Esophagus muscularis mucosa (tissue), 4 donors: ENCODE results near the gene ZNF735. TPM values are rescaled to one million over a fixed set of nuclear protein-coding genes. Genes with fewer than 3 reads are reported as not detected.

Experiments
- DNase-seq: peaks from one replicate; pipeline ENCODE4 v3.0.0-alpha.2; 2017; ENCODE audit errors: extremely low spot score
- H3K27ac ChIP-seq, 4 donors: fragments of 200-600 bp; sonication (generic); replicated peaks in 1 of 4; 1 replicate in 3 of 4; 2 replicates in 1 of 4; pipeline ENCODE4 v1.5.1; 2016 to 2019; ENCODE audit warnings: mild to moderate bottlenecking in 1 of 4
- H3K27me3 ChIP-seq, 4 donors: fragments of 200-600 bp; sonication (generic); one replicate each; pipeline versions ENCODE4 v1.5.1 to v1.6.0; 2016 to 2019
- H3K36me3 ChIP-seq, 4 donors: fragments of 200-600 bp; sonication (generic); one replicate each; pipeline ENCODE4 v1.5.1; 2016 to 2019
- H3K4me1 ChIP-seq, 4 donors: fragments of 200-600 bp; sonication (generic); one replicate each; pipeline ENCODE4 v1.5.1; 2016 to 2019
- H3K4me3 ChIP-seq, 4 donors: fragments of 200-600 bp; sonication (generic); 1 replicate in 2 of 4; 2 replicates in 2 of 4; pipeline ENCODE4 v1.5.1; 2016 to 2019; ENCODE audit warnings: mild to moderate bottlenecking in 4 of 4, moderate library complexity in 1 of 4
- H3K9me3 ChIP-seq, 4 donors: fragments of 200-600 bp; sonication (generic); 1 replicate in 3 of 4; 2 replicates in 1 of 4; pipeline ENCODE4 v1.5.1; 2016 to 2019
- EP300 ChIP-seq: sonication (generic); formaldehyde crosslinking; IDR thresholded peaks from one replicate; pipeline ENCODE4 v1.6.1; 2017; ENCODE audit warnings: antibody characterized with exemption
- POLR2A ChIP-seq: fragments of 450-650 bp; IDR thresholded peaks from one replicate; pipeline ENCODE4 v1.6.1; 2017; ENCODE audit warnings: antibody characterized with exemption, moderate library complexity, mild to moderate bottlenecking, low read depth
- POLR2AphosphoS5 ChIP-seq, 2 donors: sonication (generic); formaldehyde crosslinking; IDR thresholded peaks; one replicate each; pipeline ENCODE4 v1.6.1; 2017; ENCODE audit warnings: antibody characterized with exemption in 2 of 2
- WGBS: methylation state at CpG from one replicate; pipeline ENCODE4 v1.1.5; 2018; 5-methylcytosine and 5-hydroxymethylcytosine counted together
- intact Hi-C: fragments of 100-400 bp; cut with DNase I; formaldehyde crosslinking; loops from one replicate; pipeline ENCODE4 v1.15.1; 2023
- total RNA-seq, 4 donors: library from RNA; depleted of rRNA; stranded (reverse); fragments of >200 nt; gene quantifications; one replicate each; pipeline versions ENCODE4 v1.1.0 to v1.2.1, GENCODE V29; 2016
- TF ChIP-seq, protein P1 (sequence below), 3 experiments: fragments of 200-600 bp in 2 of 3; fragments of 450-650 bp in 1 of 3; sonication (generic) in 2 of 3; IDR thresholded peaks; one replicate each; pipeline ENCODE4 v1.5.1; 2017 to 2019; ENCODE audit warnings: antibody characterized with exemption in 3 of 3, mild to moderate bottlenecking in 2 of 3, moderate library complexity in 1 of 3

ZNF735 gene
- total RNA-seq, 4 donors from 2014 or later, result not detected

DNA sequence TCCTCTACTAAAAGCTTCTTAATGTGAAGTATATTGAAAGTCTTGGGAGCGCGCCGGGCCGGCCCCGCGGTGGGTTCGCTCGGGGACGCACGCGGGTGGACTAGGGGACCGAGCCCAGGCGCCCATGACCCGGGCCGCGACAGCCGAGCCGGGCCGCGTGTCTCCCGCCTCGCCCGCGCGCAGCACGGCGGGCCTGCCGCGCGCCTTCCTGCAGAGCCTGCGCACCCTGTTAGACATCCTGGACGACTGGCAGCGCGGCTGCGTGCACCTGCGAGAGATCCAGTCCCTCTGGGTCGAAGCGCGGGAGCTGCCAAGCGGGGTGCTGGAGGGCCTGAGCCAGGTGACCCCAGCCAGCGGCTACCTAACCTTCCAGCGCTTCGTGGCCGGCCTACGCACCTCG, 25.4 kb upstream of the ZNF735 start:
- TF ChIP-seq POLR2A (no peak), EP300 (no peak), POLR2AphosphoS5 (IDR thresholded peaks at IDR 0.05) (no peak)
- TF ChIP-seq, protein P1, sequence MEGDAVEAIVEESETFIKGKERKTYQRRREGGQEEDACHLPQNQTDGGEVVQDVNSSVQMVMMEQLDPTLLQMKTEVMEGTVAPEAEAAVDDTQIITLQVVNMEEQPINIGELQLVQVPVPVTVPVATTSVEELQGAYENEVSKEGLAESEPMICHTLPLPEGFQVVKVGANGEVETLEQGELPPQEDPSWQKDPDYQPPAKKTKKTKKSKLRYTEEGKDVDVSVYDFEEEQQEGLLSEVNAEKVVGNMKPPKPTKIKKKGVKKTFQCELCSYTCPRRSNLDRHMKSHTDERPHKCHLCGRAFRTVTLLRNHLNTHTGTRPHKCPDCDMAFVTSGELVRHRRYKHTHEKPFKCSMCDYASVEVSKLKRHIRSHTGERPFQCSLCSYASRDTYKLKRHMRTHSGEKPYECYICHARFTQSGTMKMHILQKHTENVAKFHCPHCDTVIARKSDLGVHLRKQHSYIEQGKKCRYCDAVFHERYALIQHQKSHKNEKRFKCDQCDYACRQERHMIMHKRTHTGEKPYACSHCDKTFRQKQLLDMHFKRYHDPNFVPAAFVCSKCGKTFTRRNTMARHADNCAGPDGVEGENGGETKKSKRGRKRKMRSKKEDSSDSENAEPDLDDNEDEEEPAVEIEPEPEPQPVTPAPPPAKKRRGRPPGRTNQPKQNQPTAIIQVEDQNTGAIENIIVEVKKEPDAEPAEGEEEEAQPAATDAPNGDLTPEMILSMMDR (IDR thresholded peaks at IDR 0.05), result no peak
- peak overlapping the region in 1 of 4 donors; percentile 16 for H3K4me3 ChIP-seq
- no peak for DNase-seq
- no peaks in the 10 kb centered on the region for H3K36me3 ChIP-seq
- intact Hi-C loops, result no loop called here
- H3K27me3 ChIP-seq, result peaks cover 0 to 49% (median 18%) of the 10 kb centered on the region in 4 donors
- WGBS, result 24% methylated on average over 35 of the region's 46 CpGs
- H3K9me3 ChIP-seq, result peaks cover 0 to 11% (median 0%) of the 10 kb centered on the region in 4 donors
- peaks cover 0 to 21% (median 16%) of the 10 kb centered on the region in 4 donors for H3K4me1 ChIP-seq
- no peak overlapping the region for H3K27ac ChIP-seq

DNA sequence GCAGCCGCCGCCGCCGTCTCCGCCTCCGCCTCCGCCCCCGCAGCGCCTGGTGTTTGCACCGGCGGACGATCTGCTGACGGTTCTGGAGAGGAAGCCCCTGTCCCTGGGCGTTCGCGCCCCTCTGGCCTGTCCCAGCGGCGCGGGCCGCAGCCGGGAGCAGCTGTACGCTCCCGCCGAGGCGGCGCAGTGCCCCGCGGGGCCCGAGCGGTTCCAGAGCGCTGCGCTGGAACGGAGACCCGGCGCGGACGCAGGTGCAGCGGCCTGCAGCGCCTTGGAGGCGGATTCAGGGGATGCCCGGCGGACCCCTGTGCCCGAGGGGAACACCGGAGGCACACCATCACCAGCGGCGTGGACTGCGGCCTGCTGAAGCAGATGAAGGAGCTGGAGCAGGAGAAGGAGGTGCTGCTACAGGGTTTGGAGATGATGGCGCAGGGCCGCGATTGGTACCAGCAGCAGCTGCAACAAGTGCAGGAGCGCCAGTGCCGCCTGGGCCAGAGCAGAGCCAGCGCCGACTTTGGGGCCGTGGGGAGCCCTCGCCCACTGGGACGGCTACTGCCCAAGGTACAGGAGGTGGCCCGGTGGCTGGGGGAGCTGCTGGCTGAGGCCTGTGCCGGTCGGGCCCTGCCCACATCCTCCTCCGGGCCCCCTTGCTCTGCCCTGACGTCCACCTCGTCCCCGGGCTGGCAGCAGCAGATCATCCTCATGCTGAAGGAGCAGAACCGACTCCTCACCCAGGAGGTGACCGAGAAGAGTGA, 24.8 kb upstream of the ZNF735 start:
- WGBS, result 9% methylated on average over 28 of the region's 66 CpGs
- H3K27me3 ChIP-seq, result peaks cover 0 to 48% (median 18%) of the 10 kb centered on the region in 4 donors
- H3K36me3 ChIP-seq, result no peaks in the 10 kb centered on the region
- TF ChIP-seq EP300 (no peak), POLR2AphosphoS5 (IDR thresholded peaks at IDR 0.05) (no peak), POLR2A (no peak)
- TF ChIP-seq, protein P1 (IDR thresholded peaks at IDR 0.05), result no peak
- peak overlapping the region in 1 of 4 donors; percentile 16 for H3K4me3 ChIP-seq
- H3K27ac ChIP-seq, result no peak overlapping the region
- intact Hi-C loops, result no loop called here
- H3K9me3 ChIP-seq, result peaks cover 0 to 11% (median 0%) of the 10 kb centered on the region in 4 donors
- peaks cover 0 to 21% (median 16%) of the 10 kb centered on the region in 4 donors for H3K4me1 ChIP-seq
- DNase-seq, result no peak

DNA sequence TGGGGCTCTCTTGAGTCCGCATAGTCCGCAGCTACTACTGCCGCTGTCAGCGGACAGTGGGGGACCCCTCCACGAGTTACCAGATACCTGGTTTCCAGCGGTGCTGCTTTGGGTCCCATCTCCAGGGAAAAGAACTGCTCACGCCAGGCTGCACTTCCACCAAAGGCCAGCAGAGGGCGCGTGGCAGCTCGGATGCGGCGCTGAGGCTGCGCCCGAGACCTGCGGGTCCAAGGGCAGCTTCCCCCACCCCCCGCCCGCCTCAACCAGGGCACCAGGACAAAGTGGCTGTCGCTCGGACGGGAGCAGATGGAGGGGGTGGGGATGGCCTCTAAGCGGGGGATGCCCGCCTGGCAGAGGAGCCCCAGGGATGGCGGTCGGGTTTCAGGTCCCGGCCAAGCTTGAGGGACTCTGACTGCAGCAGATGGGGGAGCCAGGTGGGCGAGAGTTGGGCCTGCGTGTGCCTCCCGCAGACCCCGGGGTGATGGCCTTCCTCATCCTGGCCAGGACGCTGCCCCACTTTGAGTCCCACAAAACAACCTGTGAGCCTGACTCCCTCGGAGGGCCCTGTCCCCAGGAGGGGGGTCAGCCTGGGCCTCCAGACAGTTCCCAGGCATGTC, 23.8 kb upstream of the ZNF735 start:
- no peak for DNase-seq
- Histone ChIP-seq H3K4me1 (peaks cover 0 to 21% (median 16%) of the 10 kb centered on the region in 4 donors), H3K27me3 (peaks cover 0 to 42% (median 18%) of the 10 kb centered on the region in 4 donors), H3K36me3 (no peaks in the 10 kb centered on the region), H3K9me3 (peaks cover 0 to 17% (median 2%) of the 10 kb centered on the region in 4 donors), H3K4me3 (no peak overlapping the region), H3K27ac (no peak overlapping the region)
- WGBS, result 10% methylated on average over 8 of the region's 31 CpGs
- TF ChIP-seq POLR2A, result no peak
- TF ChIP-seq, protein P1 (IDR thresholded peaks at IDR 0.05), result peak; percentile 77 to 100 (median 94)
- intact Hi-C loops, result loop anchor here (1.0 kb wide), 1 partner anchor 436 kb away; no protein-coding TSS in a partner anchor

DNA sequence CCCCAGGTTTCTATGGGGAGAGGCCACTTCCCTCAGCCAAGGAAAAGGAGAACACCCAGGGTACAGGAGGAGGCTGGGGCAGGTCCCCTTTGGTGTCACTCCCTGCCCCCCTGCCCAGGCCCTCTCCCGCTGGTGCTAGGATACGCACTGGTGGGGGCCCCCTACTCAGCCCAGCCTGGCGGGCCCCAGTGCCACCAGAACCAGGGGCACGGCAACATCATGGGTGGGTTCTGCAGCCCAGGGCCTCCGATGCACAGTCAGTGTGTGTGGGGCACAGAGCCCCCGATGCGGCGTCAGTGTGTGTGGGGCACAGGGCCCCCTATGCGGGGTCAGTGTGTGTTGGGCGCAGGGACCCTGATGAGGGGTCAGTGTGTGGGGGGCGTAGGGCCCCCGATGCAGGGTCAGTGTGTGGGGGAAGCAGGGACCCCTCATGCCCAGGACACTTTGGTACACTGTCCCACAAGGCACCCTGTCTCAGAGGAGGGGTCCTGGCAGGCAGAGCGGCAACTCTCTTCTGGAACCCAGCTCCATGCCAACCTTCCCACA, 23.1 kb upstream of the ZNF735 start:
- Histone ChIP-seq H3K36me3 (no peaks in the 10 kb centered on the region), H3K27ac (no peak overlapping the region), H3K4me1 (peaks cover 0 to 21% (median 16%) of the 10 kb centered on the region in 4 donors), H3K4me3 (no peak overlapping the region), H3K9me3 (peaks cover 0 to 17% (median 2%) of the 10 kb centered on the region in 4 donors), H3K27me3 (peaks cover 0 to 42% (median 18%) of the 10 kb centered on the region in 4 donors)
- TF ChIP-seq POLR2A (no peak), EP300 (no peak), POLR2AphosphoS5 (IDR thresholded peaks at IDR 0.05) (no peak)
- TF ChIP-seq, protein P1 (IDR thresholded peaks at IDR 0.05), result no peak
- intact Hi-C loops, result loop anchor here (1.0 kb wide), 1 partner anchor 435 kb away; no protein-coding TSS in a partner anchor
- WGBS, result 100% methylated on average over 3 of the region's 13 CpGs
- no peak for DNase-seq
